GM10266 (cell line): Measurements from ENCODE around the gene PTTG1IP2.

Experiments
- DNase-seq: peaks from one replicate; pipeline ENCODE4 v3.0.0; 2012; ENCODE audit errors: extremely low spot score
- TF ChIP-seq, protein P1 (sequence below): IDR thresholded peaks from 2 replicates; pipeline ENCODE4 v1.5.1; 2012; ENCODE audit warnings: mild to moderate bottlenecking, low read depth; ENCODE audit not compliant: control insufficient read depth, insufficient read depth; ENCODE audit errors: missing control alignments

Gene PTTG1IP2

DNA sequence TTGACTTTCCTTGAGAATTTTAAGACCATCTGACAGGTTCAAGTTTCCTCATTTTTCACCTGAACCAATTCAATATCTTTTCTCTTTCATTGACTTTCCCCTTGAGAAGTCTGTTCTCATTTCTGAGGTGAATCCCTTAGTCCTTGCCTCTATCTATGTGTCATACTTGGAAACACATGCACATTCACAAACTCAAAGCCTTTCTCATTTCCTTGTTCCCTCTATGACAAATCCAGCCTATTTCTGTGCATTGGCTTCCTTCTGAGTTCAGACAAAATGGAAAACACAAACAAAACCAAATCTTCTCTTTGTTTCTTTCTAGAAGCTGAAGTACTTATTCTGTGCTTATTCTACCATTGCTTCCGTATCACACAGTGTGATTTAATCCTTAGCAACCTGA is 13.8 kb downstream of the PTTG1IP2 start:
- DNase-seq, result no peak
- TF ChIP-seq, protein P1, sequence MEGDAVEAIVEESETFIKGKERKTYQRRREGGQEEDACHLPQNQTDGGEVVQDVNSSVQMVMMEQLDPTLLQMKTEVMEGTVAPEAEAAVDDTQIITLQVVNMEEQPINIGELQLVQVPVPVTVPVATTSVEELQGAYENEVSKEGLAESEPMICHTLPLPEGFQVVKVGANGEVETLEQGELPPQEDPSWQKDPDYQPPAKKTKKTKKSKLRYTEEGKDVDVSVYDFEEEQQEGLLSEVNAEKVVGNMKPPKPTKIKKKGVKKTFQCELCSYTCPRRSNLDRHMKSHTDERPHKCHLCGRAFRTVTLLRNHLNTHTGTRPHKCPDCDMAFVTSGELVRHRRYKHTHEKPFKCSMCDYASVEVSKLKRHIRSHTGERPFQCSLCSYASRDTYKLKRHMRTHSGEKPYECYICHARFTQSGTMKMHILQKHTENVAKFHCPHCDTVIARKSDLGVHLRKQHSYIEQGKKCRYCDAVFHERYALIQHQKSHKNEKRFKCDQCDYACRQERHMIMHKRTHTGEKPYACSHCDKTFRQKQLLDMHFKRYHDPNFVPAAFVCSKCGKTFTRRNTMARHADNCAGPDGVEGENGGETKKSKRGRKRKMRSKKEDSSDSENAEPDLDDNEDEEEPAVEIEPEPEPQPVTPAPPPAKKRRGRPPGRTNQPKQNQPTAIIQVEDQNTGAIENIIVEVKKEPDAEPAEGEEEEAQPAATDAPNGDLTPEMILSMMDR, result no peak

DNA sequence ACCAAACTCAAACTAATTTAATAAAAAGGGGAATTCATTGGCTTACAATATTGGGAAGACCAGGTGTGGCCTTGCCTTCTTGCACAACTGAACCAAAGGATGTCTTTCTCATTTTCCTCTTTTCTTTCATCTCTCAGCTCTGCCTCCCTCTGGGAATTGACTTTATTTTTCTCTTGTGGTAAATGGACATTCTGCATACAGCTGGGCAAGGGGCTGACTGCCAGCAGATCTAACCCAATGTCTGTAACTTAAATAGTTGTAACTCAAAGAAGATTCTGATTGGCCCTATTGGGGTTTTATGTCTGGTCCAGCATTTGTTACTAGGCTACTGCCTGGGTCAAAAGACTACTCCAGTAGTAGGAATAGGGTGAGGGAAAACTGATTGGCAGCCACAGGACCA is 15.3 kb downstream of the PTTG1IP2 start:
- no peak for DNase-seq
- TF ChIP-seq, protein P1, result no peak

DNA sequence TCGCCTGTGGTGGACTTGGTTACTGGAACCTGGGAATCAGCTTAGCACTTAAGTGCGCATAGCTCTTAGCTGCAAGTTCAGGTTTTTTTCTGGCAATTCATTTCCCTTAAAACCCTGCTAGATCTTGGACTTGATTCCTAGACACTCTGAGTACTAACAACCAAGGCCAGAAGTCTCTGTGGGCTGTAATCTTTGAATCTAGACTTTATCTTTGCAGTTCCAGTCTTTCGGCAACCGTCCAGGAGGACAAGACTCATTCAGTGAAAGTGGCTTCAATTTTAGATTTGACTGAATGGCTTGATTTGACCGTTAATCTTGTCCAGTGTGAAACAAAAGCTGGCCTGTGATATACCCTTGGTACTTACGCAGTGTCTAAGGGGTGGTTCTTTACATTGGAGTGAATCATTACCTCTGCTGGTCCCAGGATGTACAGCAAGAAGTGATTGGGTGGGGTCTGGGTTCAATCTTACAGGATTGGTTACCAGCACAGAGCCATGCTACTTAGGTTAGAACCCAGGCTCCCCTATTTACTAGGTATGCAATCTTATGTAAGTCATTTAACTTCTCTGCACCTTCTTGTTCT is 16.4 kb downstream of the PTTG1IP2 start:
- DNase-seq, result no peak
- TF ChIP-seq, protein P1, result no peak

DNA sequence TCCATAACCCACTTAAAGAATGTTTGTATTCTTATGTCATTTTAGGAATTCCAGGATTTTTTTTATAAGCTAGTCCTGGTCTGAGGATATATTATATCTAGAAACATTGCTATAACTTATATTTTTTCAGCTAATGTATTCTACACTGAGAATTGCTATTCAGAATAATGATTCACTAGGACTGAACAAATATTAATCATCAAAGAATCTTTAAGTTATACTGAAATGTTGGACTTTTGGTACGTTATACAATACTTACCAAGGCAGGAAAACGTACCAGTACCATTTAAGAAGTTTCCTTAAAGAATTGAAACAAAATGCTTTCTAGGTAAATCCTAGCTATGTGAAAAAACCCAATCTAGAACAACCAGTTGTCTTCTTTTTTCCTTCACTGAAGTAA is 18.4 kb downstream of the PTTG1IP2 start:
- TF ChIP-seq, protein P1, result no peak
- DNase-seq, result no peak

DNA sequence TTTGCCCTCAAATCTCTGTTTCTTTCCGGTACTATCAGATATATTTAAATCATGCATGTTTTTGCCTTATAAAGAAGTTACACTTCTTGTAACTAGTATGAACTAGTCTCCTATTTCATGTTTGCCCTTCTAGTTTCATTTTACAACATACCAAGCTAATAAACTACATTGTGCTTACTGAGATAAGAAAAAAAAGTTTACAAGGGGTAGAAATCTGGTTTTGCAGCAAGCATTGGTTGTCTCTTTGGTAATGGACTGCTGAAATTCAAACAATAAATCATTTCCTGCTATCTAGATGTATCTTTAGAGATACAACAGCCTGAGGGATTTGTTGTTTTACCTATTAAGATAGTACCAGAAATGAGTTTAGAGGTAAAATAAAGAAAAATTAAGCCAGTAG is 18.8 kb downstream of the PTTG1IP2 start:
- TF ChIP-seq, protein P1, result no peak
- no peak for DNase-seq

DNA sequence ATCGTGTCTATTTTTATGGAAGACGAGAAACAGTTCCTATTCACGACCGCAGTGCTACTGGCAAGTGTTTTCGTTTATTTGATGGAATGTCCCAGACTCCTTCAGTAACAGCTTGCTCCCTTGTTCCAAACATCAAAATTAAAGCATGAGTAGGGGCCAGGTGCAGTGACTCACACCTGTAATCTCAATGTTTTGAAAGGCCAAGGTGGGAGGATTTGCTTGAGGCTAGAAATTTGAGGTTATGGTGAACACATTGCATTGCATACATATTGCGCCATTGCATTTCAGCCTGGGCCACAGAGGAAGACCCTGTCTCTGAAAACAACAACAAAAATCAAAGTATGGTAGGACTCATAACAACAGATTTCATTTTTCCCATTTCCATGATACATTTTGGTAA is 22.8 kb downstream of the PTTG1IP2 start:
- DNase-seq, result no peak
- TF ChIP-seq, protein P1, result no peak

DNA sequence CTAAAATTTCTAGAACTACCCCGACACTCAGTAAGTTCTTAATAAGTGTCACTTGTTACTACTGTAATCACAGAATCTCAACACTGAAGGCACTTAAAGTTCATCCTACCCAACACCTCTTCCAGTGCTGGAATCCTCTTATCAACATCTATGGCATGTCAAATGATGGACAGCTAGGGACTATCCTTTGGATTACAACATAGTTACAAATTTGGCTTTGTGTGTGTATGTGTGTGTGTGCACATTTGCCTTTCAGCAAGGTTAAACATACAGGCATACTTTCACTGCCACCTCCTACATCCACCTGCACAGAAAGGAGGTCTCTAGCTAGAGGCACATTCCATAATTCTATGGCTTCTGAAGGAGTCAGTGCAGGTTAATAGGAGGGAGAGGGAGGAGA is 25.8 kb downstream of the PTTG1IP2 start:
- TF ChIP-seq, protein P1, result no peak
- no peak for DNase-seq
